SK-N-SH treated with all-trans-retinoic acid at 6 μM for 48 hours (cell line): Measurements from ENCODE around the gene ESX1.
"Not testable (repeated sequence)": the region's sequence is repeated elsewhere in the genome, so short reads cannot be mapped to it uniquely, and the experiment has no call there.

Experiments used
- ATAC-seq: fragments of 200-7000 bp; cut with Tn5 transposase; 3 replicates; pipeline ENCODE4 v1.9.1; 2020; ENCODE audit warnings: mild to moderate bottlenecking, moderate library complexity
- ARNTL ChIP-seq: fragments of 450-650 bp; formaldehyde crosslinking; IDR thresholded peaks from 2 replicates; pipeline ENCODE4 v1.5.0; 2020; ENCODE audit warnings: low read depth, mild to moderate bottlenecking, moderate library complexity, borderline replicate concordance
- BACH2 ChIP-seq: fragments of 250-450 bp; sonication (Bioruptor Pico); IDR thresholded peaks from 2 replicates; pipeline ENCODE4 v1.9.0; 2021; ENCODE audit warnings: mild to moderate bottlenecking, borderline replicate concordance
- CSDC2 ChIP-seq: fragments of 250-450 bp; sonication (Bioruptor Pico); IDR thresholded peaks from 2 replicates; pipeline ENCODE4 v1.5.0; 2020; ENCODE audit warnings: mild to moderate bottlenecking, moderate library complexity
- ESRRG ChIP-seq: fragments of 250-450 bp; sonication (Bioruptor Pico); IDR thresholded peaks from 2 replicates; pipeline ENCODE4 v1.6.1; 2021; ENCODE audit warnings: mild to moderate bottlenecking
- GLIS3 ChIP-seq: fragments of 250-450 bp; sonication (Bioruptor Pico); IDR thresholded peaks from 2 replicates; pipeline ENCODE4 v1.5.0; 2020; ENCODE audit warnings: mild to moderate bottlenecking, moderate library complexity
- ISL1 ChIP-seq: fragments of 250-450 bp; sonication (Bioruptor Pico); IDR thresholded peaks from 2 replicates; pipeline ENCODE4 v2.1.2; 2022; ENCODE audit warnings: mild to moderate bottlenecking, moderate library complexity
- OSR1 ChIP-seq: fragments of 250-450 bp; sonication (Bioruptor Pico); IDR thresholded peaks from 2 replicates; pipeline ENCODE4 v1.8.0; 2022; ENCODE audit warnings: moderate library complexity, mild to moderate bottlenecking, inconsistent platforms
- PPARA ChIP-seq: fragments of 250-450 bp; sonication (Bioruptor Pico); IDR thresholded peaks from 2 replicates; pipeline ENCODE4 v1.5.0; 2020; ENCODE audit warnings: mild to moderate bottlenecking, borderline replicate concordance
- RARB ChIP-seq: fragments of 250-450 bp; sonication (Bioruptor Pico); IDR thresholded peaks from 2 replicates; pipeline ENCODE4 v1.8.0; 2021; ENCODE audit warnings: mild to moderate bottlenecking, moderate library complexity
- SNAI2 ChIP-seq: fragments of 250-450 bp; sonication (Bioruptor Pico); IDR thresholded peaks from 2 replicates; pipeline ENCODE4 v1.5.0; 2020; ENCODE audit warnings: mild to moderate bottlenecking, moderate library complexity
- TCF4 ChIP-seq: fragments of 250-450 bp; sonication (Bioruptor Pico); IDR thresholded peaks from 2 replicates; pipeline ENCODE4 v1.8.0; 2021; ENCODE audit warnings: mild to moderate bottlenecking, moderate library complexity, borderline replicate concordance
- TOX ChIP-seq: fragments of 250-450 bp; sonication (Bioruptor Pico); IDR thresholded peaks from 2 replicates; pipeline ENCODE4 v1.8.0; 2021; ENCODE audit warnings: mild to moderate bottlenecking, moderate library complexity, borderline replicate concordance
- ZC3H10 ChIP-seq: fragments of 250-450 bp; sonication (Bioruptor Pico); IDR thresholded peaks from 2 replicates; pipeline ENCODE4 v1.5.1; 2021; ENCODE audit warnings: mild to moderate bottlenecking, moderate library complexity
- ZFP3 ChIP-seq: fragments of 250-450 bp; sonication (Bioruptor Pico); IDR thresholded peaks from 2 replicates; pipeline ENCODE4 v1.5.0; 2020; ENCODE audit warnings: mild to moderate bottlenecking, moderate library complexity
- ZFP30 ChIP-seq: fragments of 450-650 bp; formaldehyde crosslinking; IDR thresholded peaks from 2 replicates; pipeline ENCODE4 v1.5.0; 2022; ENCODE audit warnings: mild to moderate bottlenecking, moderate library complexity
- ZNF565 ChIP-seq: fragments of 450-650 bp; formaldehyde crosslinking; conservative IDR thresholded peaks from 2 replicates; pipeline ENCODE4 v1.5.0; 2020; ENCODE audit warnings: low read depth, mild to moderate bottlenecking, moderate library complexity
- ZNF70 ChIP-seq: fragments of 450-650 bp; formaldehyde crosslinking; IDR thresholded peaks from 2 replicates; pipeline ENCODE4 v1.5.0; 2020; ENCODE audit warnings: mild to moderate bottlenecking, moderate library complexity
- ZNF8 ChIP-seq: fragments of 450-650 bp; formaldehyde crosslinking; IDR thresholded peaks from 2 replicates; pipeline ENCODE4 v1.5.0; 2020; ENCODE audit warnings: mild to moderate bottlenecking, moderate library complexity
- TF ChIP-seq, protein P1 (sequence below): fragments of 250-450 bp; sonication (Bioruptor Pico); IDR thresholded peaks from 2 replicates; pipeline ENCODE4 v1.8.0; 2020; ENCODE audit warnings: mild to moderate bottlenecking, moderate library complexity, borderline replicate concordance
- TF ChIP-seq, protein P2 (sequence below): fragments of 250-450 bp; sonication (Bioruptor Pico); IDR thresholded peaks from 2 replicates; pipeline ENCODE4 v1.5.0; 2020; ENCODE audit warnings: mild to moderate bottlenecking, moderate library complexity
- TF ChIP-seq, protein P3 (sequence below): fragments of 250-450 bp; sonication (Bioruptor Pico); IDR thresholded peaks from 2 replicates; pipeline ENCODE4 v1.8.0; 2021; ENCODE audit warnings: low read depth, mild to moderate bottlenecking, moderate library complexity, borderline replicate concordance

ESX1 gene

DNA sequence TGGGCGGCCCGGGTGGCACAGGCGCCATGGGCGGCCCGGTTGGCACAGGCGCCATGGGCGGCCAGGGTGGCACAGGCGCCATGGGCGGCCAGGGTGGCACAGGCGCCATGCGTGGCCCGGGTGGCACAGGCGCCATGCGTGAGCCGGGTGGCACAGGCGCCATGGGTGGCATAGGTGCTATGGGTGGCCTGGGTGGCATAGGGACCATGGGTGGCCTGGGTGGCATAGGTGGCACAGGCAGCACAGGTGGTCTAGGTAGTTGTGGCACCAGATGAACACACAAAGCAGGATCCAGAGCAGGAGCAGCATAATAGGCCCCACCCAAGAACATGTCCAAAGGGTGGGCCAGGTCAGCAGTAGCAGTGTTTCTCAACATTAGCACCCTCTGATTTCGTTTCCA is 4.3 kb downstream of the ESX1 start (continued):
- TF ChIP-seq, protein P1, sequence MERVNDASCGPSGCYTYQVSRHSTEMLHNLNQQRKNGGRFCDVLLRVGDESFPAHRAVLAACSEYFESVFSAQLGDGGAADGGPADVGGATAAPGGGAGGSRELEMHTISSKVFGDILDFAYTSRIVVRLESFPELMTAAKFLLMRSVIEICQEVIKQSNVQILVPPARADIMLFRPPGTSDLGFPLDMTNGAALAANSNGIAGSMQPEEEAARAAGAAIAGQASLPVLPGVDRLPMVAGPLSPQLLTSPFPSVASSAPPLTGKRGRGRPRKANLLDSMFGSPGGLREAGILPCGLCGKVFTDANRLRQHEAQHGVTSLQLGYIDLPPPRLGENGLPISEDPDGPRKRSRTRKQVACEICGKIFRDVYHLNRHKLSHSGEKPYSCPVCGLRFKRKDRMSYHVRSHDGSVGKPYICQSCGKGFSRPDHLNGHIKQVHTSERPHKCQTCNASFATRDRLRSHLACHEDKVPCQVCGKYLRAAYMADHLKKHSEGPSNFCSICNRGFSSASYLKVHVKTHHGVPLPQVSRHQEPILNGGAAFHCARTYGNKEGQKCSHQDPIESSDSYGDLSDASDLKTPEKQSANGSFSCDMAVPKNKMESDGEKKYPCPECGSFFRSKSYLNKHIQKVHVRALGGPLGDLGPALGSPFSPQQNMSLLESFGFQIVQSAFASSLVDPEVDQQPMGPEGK (CRISPR knock-in tag), result no peak
- TF ChIP-seq RARB (CRISPR knock-in tag), result no peak

DNA sequence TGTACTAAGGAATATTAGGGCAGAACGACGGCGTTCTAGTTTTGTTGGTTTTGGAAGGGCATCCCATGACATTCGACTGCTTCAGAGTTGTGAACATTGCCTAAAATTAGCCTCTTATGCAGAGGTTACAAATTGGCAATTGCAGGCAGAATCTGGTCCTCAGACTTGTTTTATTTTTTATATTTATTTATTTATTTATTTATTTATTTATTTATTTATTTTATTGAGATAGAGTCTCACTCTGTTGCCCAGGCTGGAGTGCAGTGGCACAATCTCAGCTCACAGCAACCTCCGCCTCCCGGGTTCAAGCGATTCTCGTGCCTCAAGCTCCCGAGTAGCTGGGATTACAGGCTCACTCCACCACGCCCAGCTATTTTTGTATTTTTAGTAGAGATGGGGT is 24.7 kb downstream of the ESX1 start:
- ATAC-seq, result not testable (repeated sequence)

DNA sequence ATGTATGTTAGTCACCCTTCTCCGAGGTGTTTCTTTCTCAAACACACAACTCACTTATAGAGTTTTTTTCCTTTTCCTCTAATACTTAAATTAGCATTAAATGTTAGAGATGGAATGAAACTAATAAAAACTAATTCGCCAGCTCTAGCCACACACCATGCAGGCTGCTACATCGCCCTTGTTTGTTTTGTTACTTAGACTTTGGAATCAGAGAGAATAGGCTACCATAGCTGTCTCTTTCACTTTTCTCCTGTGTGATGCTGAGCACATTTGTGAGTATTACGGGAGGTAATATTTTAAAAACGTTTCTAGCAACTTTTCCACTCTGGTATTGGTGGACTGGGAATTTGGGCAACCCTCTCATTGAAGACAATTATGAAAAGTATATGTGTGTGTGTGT is 43.5 kb downstream of the ESX1 start:
- ATAC-seq, result no peak
- no peak for TF ChIP-seq ARNTL (CRISPR knock-in tag)
- TF ChIP-seq BACH2 (CRISPR knock-in tag), result no peak
- no peak for TF ChIP-seq SNAI2
- TF ChIP-seq ISL1, result no peak
- no peak for TF ChIP-seq ZNF70 (CRISPR knock-in tag)
- no peak for TF ChIP-seq TCF4 (CRISPR knock-in tag)
- TF ChIP-seq ZFP3, result no peak
- TF ChIP-seq ZFP30 (CRISPR knock-in tag), result no peak
- TF ChIP-seq GLIS3 (CRISPR knock-in tag), result no peak
- TF ChIP-seq, protein P2, sequence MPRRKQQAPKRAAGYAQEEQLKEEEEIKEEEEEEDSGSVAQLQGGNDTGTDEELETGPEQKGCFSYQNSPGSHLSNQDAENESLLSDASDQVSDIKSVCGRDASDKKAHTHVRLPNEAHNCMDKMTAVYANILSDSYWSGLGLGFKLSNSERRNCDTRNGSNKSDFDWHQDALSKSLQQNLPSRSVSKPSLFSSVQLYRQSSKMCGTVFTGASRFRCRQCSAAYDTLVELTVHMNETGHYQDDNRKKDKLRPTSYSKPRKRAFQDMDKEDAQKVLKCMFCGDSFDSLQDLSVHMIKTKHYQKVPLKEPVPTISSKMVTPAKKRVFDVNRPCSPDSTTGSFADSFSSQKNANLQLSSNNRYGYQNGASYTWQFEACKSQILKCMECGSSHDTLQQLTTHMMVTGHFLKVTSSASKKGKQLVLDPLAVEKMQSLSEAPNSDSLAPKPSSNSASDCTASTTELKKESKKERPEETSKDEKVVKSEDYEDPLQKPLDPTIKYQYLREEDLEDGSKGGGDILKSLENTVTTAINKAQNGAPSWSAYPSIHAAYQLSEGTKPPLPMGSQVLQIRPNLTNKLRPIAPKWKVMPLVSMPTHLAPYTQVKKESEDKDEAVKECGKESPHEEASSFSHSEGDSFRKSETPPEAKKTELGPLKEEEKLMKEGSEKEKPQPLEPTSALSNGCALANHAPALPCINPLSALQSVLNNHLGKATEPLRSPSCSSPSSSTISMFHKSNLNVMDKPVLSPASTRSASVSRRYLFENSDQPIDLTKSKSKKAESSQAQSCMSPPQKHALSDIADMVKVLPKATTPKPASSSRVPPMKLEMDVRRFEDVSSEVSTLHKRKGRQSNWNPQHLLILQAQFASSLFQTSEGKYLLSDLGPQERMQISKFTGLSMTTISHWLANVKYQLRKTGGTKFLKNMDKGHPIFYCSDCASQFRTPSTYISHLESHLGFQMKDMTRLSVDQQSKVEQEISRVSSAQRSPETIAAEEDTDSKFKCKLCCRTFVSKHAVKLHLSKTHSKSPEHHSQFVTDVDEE (CRISPR knock-in tag), result no peak
- no peak for TF ChIP-seq ZNF8 (CRISPR knock-in tag)
- TF ChIP-seq PPARA (CRISPR knock-in tag), result no peak
- no peak for TF ChIP-seq CSDC2 (CRISPR knock-in tag)
- TF ChIP-seq, protein P3, sequence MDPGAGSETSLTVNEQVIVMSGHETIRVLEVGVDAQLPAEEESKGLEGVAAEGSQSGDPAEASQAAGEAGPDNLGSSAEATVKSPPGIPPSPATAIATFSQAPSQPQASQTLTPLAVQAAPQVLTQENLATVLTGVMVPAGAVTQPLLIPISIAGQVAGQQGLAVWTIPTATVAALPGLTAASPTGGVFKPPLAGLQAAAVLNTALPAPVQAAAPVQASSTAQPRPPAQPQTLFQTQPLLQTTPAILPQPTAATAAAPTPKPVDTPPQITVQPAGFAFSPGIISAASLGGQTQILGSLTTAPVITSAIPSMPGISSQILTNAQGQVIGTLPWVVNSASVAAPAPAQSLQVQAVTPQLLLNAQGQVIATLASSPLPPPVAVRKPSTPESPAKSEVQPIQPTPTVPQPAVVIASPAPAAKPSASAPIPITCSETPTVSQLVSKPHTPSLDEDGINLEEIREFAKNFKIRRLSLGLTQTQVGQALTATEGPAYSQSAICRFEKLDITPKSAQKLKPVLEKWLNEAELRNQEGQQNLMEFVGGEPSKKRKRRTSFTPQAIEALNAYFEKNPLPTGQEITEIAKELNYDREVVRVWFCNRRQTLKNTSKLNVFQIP (CRISPR knock-in tag), result no peak
- TF ChIP-seq TOX (CRISPR knock-in tag), result no peak
- TF ChIP-seq, protein P1 (CRISPR knock-in tag), result no peak
- TF ChIP-seq ZNF565 (CRISPR knock-in tag), result no peak
- TF ChIP-seq ESRRG (CRISPR knock-in tag), result no peak
- no peak for TF ChIP-seq ZC3H10 (CRISPR knock-in tag)
- no peak for TF ChIP-seq OSR1 (CRISPR knock-in tag)
- TF ChIP-seq, all 23 proteins: peak for 0

DNA sequence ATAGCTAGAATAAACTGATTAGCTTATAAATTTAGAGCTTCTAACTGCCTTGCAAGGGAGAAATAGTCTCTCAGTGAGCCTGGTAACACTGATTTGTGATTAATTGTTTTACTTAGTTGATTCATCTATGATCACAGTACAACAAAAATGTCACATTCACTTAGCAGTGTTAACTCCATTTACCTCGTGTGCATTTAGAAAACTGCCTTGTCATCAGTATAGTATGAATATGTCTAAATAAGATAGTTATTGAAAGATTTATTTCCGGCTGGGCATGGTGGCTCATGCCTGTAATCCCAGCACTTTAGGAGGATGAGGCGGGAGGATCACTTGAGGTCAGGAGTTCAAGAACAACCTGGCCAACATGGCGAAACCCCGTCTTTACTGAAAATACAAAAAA is 49.2 kb downstream of the ESX1 start:
- no peak for ATAC-seq
- TF ChIP-seq ZFP30 (CRISPR knock-in tag), result no peak
- TF ChIP-seq ZFP3, result no peak
- no peak for TF ChIP-seq BACH2 (CRISPR knock-in tag)
- TF ChIP-seq ARNTL (CRISPR knock-in tag), result no peak
- TF ChIP-seq ZNF8 (CRISPR knock-in tag), result no peak
- no peak for TF ChIP-seq SNAI2
- TF ChIP-seq ZNF565 (CRISPR knock-in tag), result no peak
- TF ChIP-seq RARB (CRISPR knock-in tag), result no peak
- no peak for TF ChIP-seq ZNF70 (CRISPR knock-in tag)
- TF ChIP-seq OSR1 (CRISPR knock-in tag), result no peak
- no peak for TF ChIP-seq TCF4 (CRISPR knock-in tag)
- no peak for TF ChIP-seq TOX (CRISPR knock-in tag)
